ENCODE measurements around the gene GLDN.

DNA sequence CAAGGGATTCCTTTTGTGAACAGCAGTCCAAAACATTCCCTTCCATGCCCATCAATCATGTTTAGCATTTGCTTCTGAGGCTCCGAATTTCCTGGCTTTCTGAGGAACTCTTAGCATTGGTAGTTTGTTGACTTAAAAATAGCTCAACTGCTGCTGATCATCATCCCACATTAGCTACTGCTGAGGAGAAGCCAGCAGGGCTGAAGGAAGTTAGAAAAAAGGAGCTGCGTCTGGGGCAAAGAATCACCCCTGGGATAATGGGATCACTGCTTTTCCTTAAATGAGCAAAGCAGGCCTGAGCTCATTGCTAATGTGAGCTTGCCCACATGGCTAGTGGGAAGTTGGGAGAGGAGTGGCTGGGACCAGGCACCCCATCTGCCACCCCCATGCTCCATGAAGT lies 42.8 kb upstream of the GLDN start:
- TF ChIP-seq, protein P1, sequence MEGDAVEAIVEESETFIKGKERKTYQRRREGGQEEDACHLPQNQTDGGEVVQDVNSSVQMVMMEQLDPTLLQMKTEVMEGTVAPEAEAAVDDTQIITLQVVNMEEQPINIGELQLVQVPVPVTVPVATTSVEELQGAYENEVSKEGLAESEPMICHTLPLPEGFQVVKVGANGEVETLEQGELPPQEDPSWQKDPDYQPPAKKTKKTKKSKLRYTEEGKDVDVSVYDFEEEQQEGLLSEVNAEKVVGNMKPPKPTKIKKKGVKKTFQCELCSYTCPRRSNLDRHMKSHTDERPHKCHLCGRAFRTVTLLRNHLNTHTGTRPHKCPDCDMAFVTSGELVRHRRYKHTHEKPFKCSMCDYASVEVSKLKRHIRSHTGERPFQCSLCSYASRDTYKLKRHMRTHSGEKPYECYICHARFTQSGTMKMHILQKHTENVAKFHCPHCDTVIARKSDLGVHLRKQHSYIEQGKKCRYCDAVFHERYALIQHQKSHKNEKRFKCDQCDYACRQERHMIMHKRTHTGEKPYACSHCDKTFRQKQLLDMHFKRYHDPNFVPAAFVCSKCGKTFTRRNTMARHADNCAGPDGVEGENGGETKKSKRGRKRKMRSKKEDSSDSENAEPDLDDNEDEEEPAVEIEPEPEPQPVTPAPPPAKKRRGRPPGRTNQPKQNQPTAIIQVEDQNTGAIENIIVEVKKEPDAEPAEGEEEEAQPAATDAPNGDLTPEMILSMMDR (IDR thresholded peaks at IDR 0.05; ENCODE audit: insufficient read depth, low read depth, low read length) = no peak
- no peak for TF ChIP-seq EZH2 (IDR thresholded peaks at IDR 0.05; ENCODE audit: insufficient read depth, low read length)

Measured in astrocyte (in vitro differentiated cells and primary cell).